GM12875 (cell line): ENCODE data around the gene HSD3B1.

ENCODE experiments used
- H3K4me3 ChIP-seq: one replicate; pipeline ENCODE4 v1.5.1; 2011; ENCODE audit warnings: low read depth, low read length, control low read depth
- CTCF ChIP-seq: IDR thresholded peaks from 2 replicates; pipeline ENCODE4 v1.5.1; 2011; ENCODE audit warnings: low read depth, mild to moderate bottlenecking, control low read depth, inconsistent platforms, low read length, moderate library complexity, borderline replicate concordance; ENCODE audit not compliant: insufficient read depth

HSD3B1 gene

GRCh38 chr1:119531606-119532323 is 24.8 kb downstream of the HSD3B1 start:
- TF ChIP-seq CTCF, result no peak
- H3K4me3 ChIP-seq, result no peak overlapping the region

GRCh38 chr1:119532324-119532910 is 25.4 kb downstream of the HSD3B1 start:
- no peak overlapping the region for H3K4me3 ChIP-seq
- no peak for TF ChIP-seq CTCF

- TF ChIP-seq CTCF, result no peak
- H3K4me3 ChIP-seq, result no peak overlapping the region
Observed at GRCh38 chr1:119535381-119535780, 28.4 kb downstream of the HSD3B1 start.

GRCh38 chr1:119537966-119538365 is 31.0 kb downstream of the HSD3B1 start:
- TF ChIP-seq CTCF, result no peak
- no peak overlapping the region for H3K4me3 ChIP-seq

- TF ChIP-seq CTCF, result no peak
- no peak overlapping the region for H3K4me3 ChIP-seq
Observed at GRCh38 chr1:119539636-119540035, 32.6 kb downstream of the HSD3B1 start.

- no peak overlapping the region for H3K4me3 ChIP-seq
- no peak for TF ChIP-seq CTCF
Observed at GRCh38 chr1:119541389-119541788, 34.4 kb downstream of the HSD3B1 start.

- TF ChIP-seq CTCF, result no peak
- no peak overlapping the region for H3K4me3 ChIP-seq
Observed at GRCh38 chr1:119542492-119542946, 35.5 kb downstream of the HSD3B1 start.
